ENCODE results near the gene IL17REL.
A peak's percentile ranks its signal among the peaks of the same experiment; 100 is the strongest.

IL17REL gene

DNA sequence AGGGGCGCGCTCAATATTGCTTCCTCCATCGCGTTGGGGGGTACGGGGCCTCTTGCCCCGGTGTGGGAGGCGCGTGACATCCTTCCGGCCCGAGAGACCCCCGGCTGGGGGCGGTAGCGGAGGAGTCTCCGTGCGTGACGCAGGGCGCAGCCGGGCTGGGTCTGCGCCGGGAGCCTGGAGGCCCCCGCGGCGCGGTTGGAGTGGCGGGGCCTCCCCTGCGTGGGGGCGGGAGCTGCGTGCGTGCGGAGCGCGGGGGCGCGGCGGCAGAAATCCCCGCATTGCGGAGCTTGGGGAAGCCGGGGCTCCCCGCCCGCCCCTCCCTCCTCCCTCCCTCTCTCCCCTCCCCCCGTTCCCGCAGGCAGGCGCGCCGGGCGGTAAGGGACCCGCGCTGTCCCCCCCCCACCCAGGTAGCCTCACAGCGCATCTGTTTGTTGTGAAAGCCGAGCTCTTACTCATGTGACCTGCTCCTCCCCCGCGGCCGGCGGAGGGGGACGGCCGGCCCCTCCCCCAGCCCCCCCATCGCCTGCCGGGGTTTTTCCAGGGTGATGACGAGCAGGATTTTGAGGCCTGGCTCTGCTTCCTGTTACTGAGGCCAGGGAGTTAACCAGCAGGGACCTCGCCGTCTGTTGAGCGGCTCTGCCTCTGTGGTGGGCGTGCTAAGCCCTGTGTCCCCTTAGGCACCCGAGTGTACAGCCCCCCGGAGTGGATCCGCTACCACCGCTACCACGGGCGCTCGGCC is 50.4 kb downstream of the IL17REL start:
- peak; percentile 72 for DNase-seq (ENCODE audit: low read depth)
- TF ChIP-seq, protein P1, sequence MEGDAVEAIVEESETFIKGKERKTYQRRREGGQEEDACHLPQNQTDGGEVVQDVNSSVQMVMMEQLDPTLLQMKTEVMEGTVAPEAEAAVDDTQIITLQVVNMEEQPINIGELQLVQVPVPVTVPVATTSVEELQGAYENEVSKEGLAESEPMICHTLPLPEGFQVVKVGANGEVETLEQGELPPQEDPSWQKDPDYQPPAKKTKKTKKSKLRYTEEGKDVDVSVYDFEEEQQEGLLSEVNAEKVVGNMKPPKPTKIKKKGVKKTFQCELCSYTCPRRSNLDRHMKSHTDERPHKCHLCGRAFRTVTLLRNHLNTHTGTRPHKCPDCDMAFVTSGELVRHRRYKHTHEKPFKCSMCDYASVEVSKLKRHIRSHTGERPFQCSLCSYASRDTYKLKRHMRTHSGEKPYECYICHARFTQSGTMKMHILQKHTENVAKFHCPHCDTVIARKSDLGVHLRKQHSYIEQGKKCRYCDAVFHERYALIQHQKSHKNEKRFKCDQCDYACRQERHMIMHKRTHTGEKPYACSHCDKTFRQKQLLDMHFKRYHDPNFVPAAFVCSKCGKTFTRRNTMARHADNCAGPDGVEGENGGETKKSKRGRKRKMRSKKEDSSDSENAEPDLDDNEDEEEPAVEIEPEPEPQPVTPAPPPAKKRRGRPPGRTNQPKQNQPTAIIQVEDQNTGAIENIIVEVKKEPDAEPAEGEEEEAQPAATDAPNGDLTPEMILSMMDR (IDR thresholded peaks at IDR 0.05; ENCODE audit: low read depth, low read length, missing control alignments) = no peak
- in situ Hi-C loops (cut with HindIII; ENCODE audit: low sequenced_read_pairs) = no loop called here
- peak overlapping the region; percentile 55 for H3K4me3 ChIP-seq (ENCODE audit: low read depth, low read length)

DNA sequence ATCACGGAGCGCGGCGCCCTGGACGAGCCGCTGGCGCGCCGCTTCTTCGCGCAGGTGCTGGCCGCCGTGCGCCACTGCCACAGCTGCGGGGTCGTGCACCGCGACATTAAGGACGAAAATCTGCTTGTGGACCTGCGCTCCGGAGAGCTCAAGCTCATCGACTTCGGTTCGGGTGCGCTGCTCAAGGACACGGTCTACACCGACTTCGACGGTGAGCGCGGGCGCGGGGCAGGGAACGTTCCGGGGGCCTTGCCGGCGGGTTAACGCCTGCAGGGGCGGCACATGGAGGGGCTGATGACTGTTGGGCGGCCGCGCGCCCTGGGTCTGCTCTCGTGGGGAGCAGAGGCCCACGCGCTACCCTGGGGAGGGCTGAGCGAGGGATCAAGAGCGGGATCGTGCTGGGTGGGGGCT is 51.0 kb downstream of the IL17REL start:
- peak overlapping the region; percentile 55 for H3K4me3 ChIP-seq (ENCODE audit: low read depth, low read length)
- TF ChIP-seq, protein P1 (IDR thresholded peaks at IDR 0.05; ENCODE audit: low read depth, low read length, missing control alignments) = no peak
- in situ Hi-C loops (cut with HindIII; ENCODE audit: low sequenced_read_pairs) = no loop called here
- no peak for DNase-seq (ENCODE audit: low read depth)

DNA sequence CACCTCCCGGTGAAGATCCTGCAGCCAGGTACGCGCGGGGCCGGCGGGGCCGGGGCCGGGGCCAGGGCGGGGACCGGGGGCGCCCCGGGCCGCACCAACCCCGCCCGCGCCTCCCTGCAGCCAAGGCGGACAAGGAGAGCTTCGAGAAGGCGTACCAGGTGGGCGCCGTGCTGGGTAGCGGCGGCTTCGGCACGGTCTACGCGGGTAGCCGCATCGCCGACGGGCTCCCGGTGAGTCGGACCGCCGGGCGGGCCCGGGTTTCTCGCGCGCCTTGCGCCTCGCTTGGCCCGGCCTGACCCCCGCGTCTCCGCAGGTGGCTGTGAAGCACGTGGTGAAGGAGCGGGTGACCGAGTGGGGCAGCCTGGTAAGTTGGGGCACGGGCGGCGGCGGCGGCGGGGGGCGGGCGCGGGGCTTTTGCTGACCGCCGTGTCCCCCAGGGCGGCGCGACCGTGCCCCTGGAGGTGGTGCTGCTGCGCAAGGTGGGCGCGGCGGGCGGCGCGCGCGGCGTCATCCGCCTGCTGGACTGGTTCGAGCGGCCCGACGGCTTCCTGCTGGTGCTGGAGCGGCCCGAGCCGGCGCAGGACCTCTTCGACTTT is 51.5 kb downstream of the IL17REL start:
- TF ChIP-seq, protein P1 (IDR thresholded peaks at IDR 0.05; ENCODE audit: low read depth, low read length, missing control alignments) = no peak
- in situ Hi-C loops (cut with HindIII; ENCODE audit: low sequenced_read_pairs) = no loop called here
- DNase-seq (ENCODE audit: low read depth) = no peak
- peak overlapping the region; percentile 55 for H3K4me3 ChIP-seq (ENCODE audit: low read depth, low read length)

DNA sequence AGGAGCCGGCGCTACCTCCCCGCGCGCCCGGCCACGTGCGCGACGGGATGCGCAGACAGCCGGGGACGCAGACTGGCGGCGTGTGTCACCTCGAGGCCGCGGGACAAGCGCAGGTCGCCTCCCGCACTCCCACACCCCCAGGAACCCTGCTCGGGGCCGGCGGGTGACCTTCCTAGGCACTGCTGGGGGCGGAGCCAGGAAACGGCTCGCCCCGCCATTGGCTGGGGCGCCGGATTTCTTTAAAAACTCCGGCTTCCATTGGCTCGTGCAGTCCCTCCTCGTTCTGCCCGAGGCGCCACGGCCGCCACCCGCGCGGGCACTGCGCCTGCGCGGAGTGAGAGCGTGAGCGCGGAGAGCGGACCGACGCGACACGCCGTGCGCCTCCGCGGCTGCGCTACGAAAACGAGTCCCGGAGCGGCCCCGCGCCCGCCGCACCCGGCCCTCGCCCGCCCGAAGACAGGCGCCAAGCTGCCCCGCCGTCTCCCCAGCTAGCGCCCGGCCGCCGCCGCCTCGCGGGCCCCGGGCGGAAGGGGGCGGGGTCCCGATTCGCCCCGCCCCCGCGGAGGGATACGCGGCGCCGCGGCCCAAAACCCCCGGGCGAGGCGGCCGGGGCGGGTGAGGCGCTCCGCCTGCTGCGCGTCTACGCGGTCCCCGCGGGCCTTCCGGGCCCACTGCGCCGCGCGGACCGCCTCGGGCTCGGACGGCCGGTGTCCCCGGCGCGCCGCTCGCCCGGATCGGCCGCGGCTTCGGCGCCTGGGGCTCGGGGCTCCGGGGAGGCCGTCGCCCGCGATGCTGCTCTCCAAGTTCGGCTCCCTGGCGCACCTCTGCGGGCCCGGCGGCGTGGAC is 52.2 kb downstream of the IL17REL start, which contains the start of gene PIM3:
TSS of gene PIM3 (plus strand) at position 614 of the 846 bp plus-strand sequence. CDS start at position 790, 176 bp downstream.
- in situ Hi-C loops (cut with HindIII; ENCODE audit: low sequenced_read_pairs) = no loop called here
- TF ChIP-seq, protein P1 (IDR thresholded peaks at IDR 0.05; ENCODE audit: low read depth, low read length, missing control alignments) = no peak
- peak within 1 kb of the TSS; percentile 55 for H3K4me3 ChIP-seq (ENCODE audit: low read depth, low read length)
- DNase-seq (ENCODE audit: low read depth) = peak; percentile 89

DNA sequence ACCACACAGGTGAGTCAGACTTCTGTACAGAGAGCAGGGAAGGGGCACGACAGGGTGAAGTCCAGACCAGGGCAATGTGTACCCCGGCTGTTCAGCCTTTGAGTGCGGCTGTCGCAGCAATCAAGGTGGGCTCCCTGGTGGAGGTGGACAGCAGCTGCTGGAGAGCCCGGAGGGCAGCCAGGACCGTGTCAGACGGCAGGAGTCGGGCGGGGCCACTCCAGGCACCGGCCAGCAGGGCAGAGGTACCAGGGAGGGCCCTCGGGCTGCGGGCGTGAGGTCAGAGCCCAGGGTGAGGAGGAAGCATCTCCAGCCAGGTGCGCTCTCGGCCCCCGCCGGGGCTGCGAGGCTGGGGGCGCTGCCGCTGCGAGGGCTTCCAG is 52.8 kb downstream of the IL17REL start:
- TF ChIP-seq, protein P1 (IDR thresholded peaks at IDR 0.05; ENCODE audit: low read depth, low read length, missing control alignments) = no peak
- peak overlapping the region; percentile 55 for H3K4me3 ChIP-seq (ENCODE audit: low read depth, low read length)
- DNase-seq (ENCODE audit: low read depth) = no peak
- in situ Hi-C loops (cut with HindIII; ENCODE audit: low sequenced_read_pairs) = no loop called here

Measured in astrocyte of the cerebellum (primary cell).